Activated naive CD8-positive, alpha-beta T cell treated with anti-CD3 and anti-CD28 coated beads for 36 hours (primary cell): ENCODE data around the gene WDR45B. TPM values are rescaled to one million over a fixed set of nuclear protein-coding genes. Genes with fewer than 3 reads are reported as not detected.

Experiments
- DNase-seq: peaks from one replicate; pipeline ENCODE4 v3.0.0; 2021
- H3K27ac Mint-ChIP-seq: one replicate; pipeline ENCODE4 v1.8.0; 2022; ENCODE audit warnings: mild to moderate bottlenecking, moderate library complexity, mixed read lengths
- H3K27me3 Mint-ChIP-seq: one replicate; pipeline ENCODE4 v1.8.0; 2022; ENCODE audit warnings: mild to moderate bottlenecking, mixed read lengths
- H3K36me3 Mint-ChIP-seq: one replicate; pipeline ENCODE4 v1.8.0; 2021; ENCODE audit warnings: mild to moderate bottlenecking, mixed read lengths
- H3K4me1 Mint-ChIP-seq: one replicate; pipeline ENCODE4 v1.8.0; 2021; ENCODE audit warnings: mixed read lengths
- H3K4me3 Mint-ChIP-seq: one replicate; pipeline ENCODE4 v1.8.0; 2022; ENCODE audit warnings: mild to moderate bottlenecking, moderate library complexity, mixed read lengths
- H3K9me3 Mint-ChIP-seq: one replicate; pipeline ENCODE4 v1.8.0; 2022; ENCODE audit warnings: mixed read lengths
- total RNA-seq, 2 experiments: library from RNA; stranded (reverse); gene quantifications; one replicate each; pipeline ENCODE4 v1.2.3, GENCODE V29; 2021

WDR45B gene
- total RNA-seq, 2 experiments from 2014 or later: 60.3 to 61.1 TPM

DNA sequence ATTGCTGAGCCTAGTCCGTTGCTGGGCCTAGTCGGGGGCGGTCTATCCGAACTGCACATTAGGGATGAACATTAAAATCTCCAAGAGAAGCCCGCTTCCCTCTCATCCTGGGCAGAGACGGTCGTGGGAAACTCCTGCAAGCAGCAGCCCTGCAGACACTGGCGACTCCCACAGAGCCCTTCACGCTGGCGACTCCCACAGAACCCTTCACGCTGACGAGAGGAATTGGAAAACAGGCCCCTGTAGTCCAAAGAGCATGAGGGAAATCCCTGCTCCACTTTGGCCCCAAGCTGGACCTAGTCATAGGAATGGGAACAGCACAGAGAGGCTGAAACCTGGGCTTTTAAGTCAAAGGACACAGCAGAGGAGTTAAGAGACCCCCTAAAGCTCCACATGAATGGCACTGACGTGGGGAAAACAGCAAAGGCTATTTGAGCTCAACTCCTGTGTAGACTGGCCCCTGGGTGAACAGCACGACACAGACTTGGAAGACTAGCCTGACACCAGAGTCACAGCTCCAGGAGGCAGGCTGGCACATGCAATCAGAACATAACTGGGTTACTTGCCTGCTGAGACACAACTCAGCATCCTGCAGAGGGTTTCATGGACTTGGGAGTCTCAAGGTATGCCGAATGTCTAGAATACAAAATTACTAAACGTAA is 42.2 kb downstream of the WDR45B start:
- H3K9me3 Mint-ChIP-seq: no peaks in the 10 kb centered on the region
- no peaks in the 10 kb centered on the region for H3K27me3 Mint-ChIP-seq
- H3K27ac Mint-ChIP-seq: no peak overlapping the region
- H3K4me1 Mint-ChIP-seq: peaks cover 6% of the 10 kb centered on the region
- no peak for DNase-seq
- H3K36me3 Mint-ChIP-seq: peaks cover 25% of the 10 kb centered on the region
- no peak overlapping the region for H3K4me3 Mint-ChIP-seq

DNA sequence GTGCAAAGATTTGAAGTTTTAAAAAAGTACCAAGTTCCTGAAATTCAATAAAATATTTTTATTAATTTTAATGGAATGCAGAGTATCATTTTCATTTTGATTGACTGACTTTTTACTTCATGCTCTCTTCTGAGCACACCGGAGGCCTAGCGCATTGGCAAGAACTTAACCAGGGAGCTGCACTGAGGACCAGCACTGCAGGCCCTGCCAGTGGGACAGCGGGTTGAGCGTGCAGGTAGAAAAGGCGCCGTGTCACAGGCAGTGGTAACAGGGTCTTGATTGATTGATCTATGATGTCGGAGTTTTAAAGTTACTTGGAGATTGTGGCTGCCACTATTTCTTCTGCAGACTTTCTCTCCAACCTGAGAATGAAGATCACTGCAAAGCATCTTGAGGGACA is 43.7 kb downstream of the WDR45B start:
- no peak for DNase-seq
- peaks cover 20% of the 10 kb centered on the region for H3K36me3 Mint-ChIP-seq
- H3K27ac Mint-ChIP-seq: no peak overlapping the region
- no peaks in the 10 kb centered on the region for H3K9me3 Mint-ChIP-seq
- H3K27me3 Mint-ChIP-seq: no peaks in the 10 kb centered on the region
- peaks cover 6% of the 10 kb centered on the region for H3K4me1 Mint-ChIP-seq
- no peak overlapping the region for H3K4me3 Mint-ChIP-seq

DNA sequence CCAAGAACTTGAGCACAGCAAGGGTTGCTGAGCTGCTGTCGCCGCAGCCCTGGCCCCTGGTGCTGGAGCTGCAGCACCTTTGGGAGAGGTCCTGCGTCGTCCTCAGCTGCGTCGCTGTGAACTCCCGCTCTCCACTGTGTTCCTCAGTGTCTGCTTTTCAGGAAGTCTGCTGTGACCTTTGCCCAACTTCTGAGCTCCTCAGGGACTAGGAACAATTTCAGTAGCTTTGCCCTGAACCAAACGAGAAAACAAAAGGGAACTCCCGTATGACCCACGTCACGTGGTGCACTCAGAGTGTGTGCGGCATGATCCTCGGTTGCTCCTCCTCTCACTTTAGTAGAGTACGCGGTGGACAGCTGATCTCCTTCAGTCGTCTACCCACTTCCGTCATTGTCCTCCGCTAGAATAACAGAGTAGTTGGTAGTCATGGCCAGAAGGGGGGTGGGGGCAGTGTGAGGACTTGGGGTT is 44.2 kb downstream of the WDR45B start:
- Mint-ChIP-seq H3K36me3 (peaks cover 20% of the 10 kb centered on the region), H3K27me3 (no peaks in the 10 kb centered on the region), H3K4me1 (peaks cover 6% of the 10 kb centered on the region), H3K27ac (peak overlapping the region; percentile 28), H3K4me3 (no peak overlapping the region), H3K9me3 (no peaks in the 10 kb centered on the region)
- DNase-seq: no peak

DNA sequence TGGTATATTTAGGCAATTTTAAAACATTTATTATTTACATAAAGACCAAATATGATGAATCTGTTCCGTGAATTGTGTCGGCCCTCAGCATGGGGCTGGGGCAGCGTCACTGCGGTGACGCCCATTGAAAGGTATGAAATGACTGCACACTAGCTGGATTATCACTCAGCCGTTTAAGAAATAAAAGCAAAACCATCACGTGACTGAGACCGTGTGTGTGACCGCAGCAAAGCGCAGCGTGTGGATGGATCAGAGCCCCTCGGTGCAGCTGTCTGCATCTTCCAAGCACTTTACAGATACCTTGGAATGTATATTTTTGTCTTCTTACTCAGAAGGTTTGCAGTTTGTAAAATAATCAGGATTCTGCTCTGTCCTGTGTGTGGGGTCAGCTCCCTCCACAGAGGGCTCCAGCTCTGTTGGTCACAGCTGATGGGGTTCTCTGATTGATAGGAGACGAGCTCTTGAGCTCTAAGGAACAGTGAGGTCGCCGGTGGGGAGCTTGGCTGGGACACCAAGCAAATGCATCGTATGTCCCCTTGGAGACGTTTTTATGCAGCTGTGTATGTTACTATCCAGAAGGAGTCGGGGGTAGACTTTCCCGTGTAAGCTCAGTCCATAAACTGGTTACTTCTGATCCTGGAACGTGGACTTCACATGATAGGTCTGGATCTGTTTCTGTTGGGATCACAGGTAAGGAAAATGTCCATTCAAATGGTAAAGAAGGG is 45.1 kb downstream of the WDR45B start:
- H3K4me3 Mint-ChIP-seq: no peak overlapping the region
- no peak for DNase-seq
- peaks cover 19% of the 10 kb centered on the region for H3K36me3 Mint-ChIP-seq
- peaks cover 6% of the 10 kb centered on the region for H3K4me1 Mint-ChIP-seq
- H3K27ac Mint-ChIP-seq: peak overlapping the region; percentile 45
- H3K27me3 Mint-ChIP-seq: no peaks in the 10 kb centered on the region
- H3K9me3 Mint-ChIP-seq: no peaks in the 10 kb centered on the region

DNA sequence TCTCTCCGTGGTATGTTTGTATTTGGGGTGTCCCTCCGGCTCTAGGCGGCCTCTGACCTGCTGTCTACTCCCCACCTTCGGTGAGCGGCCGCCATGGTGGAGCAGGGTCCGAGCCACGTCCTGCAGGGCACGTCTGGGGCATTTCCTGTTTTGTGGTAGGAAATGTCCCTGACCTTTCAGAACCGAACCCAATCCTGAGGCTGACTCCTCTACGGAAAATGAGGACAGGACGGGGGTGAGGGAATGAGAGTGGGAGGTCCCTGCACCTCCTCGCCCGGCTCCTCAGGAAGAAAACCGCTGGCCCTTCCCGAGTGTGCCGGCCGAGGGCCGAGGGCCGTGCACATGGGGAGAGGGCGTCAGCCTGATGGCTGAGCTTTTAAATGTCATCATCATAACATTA is 45.8 kb downstream of the WDR45B start:
- Mint-ChIP-seq H3K27ac (no peak overlapping the region), H3K27me3 (no peaks in the 10 kb centered on the region), H3K9me3 (no peaks in the 10 kb centered on the region), H3K36me3 (peaks cover 20% of the 10 kb centered on the region), H3K4me1 (peaks cover 6% of the 10 kb centered on the region), H3K4me3 (no peak overlapping the region)
- DNase-seq: no peak

DNA sequence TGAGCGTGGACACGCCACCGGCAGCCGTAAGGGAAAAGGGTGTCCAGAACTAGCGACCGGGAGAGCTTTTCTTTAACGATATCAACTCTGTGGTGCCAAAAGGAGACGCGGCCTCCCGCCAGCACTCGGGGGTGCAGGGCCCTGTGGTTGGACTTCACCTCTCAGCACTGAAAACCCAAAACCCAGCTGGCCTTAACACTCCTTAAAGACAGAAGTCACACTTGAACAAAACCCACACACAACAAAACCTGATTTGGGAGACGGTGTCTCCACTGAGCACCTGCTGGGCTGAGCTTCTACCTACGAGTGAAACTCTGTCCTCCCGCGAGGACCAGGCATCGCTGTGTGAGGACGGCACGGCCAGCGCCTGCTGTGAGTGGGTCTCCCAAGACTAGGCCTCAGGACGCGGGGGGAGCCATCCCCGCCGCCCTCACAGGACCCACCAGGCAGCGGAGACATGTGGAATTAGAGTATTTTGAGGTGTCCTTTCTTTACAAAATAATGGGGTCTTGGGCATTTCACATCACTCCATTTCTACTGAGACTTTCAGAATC is 46.7 kb downstream of the WDR45B start:
- Mint-ChIP-seq H3K36me3 (peaks cover 21% of the 10 kb centered on the region), H3K27me3 (no peaks in the 10 kb centered on the region), H3K4me3 (no peak overlapping the region), H3K4me1 (peaks cover 6% of the 10 kb centered on the region), H3K9me3 (no peaks in the 10 kb centered on the region), H3K27ac (peak overlapping the region; percentile 20)
- no peak for DNase-seq

DNA sequence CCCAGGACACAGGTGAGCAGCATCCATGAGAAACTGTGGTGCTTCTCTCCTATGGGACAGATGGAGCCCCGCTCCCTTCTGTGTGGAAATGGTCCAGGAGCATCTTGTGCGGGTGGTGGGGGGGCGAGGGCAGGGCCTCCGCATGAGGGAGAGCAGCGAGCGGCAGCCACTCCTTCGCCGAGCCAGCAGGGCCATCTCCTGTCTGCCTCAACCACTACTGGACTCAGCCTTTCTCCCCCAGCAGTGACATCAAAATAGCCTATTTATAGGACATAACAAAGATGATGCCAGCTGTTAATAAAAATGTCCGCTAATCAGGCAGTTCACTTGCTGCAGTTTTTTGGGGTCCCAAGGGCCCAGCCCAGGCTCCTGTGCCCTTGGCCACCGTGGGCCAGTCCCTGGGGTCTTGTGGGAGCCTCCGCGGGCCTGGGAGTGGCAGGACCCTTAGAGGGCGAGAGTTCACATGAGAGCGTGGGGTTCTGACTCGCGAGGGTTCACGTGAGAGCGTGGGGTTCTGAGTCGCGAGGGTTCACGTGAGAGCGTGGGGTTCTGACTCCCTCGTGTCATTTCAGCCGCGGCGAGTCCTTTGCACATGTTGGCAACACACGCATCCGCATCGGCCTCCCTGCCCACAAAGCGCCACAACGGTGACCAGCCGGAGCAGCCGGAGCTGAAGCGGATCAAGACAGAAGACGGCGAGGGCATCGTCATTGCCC is 47.4 kb downstream of the WDR45B start:
- H3K36me3 Mint-ChIP-seq: peaks cover 18% of the 10 kb centered on the region
- H3K9me3 Mint-ChIP-seq: no peaks in the 10 kb centered on the region
- H3K4me1 Mint-ChIP-seq: peaks cover 6% of the 10 kb centered on the region
- no peak overlapping the region for H3K4me3 Mint-ChIP-seq
- DNase-seq: no peak
- H3K27ac Mint-ChIP-seq: peak overlapping the region; percentile 20
- H3K27me3 Mint-ChIP-seq: no peaks in the 10 kb centered on the region

DNA sequence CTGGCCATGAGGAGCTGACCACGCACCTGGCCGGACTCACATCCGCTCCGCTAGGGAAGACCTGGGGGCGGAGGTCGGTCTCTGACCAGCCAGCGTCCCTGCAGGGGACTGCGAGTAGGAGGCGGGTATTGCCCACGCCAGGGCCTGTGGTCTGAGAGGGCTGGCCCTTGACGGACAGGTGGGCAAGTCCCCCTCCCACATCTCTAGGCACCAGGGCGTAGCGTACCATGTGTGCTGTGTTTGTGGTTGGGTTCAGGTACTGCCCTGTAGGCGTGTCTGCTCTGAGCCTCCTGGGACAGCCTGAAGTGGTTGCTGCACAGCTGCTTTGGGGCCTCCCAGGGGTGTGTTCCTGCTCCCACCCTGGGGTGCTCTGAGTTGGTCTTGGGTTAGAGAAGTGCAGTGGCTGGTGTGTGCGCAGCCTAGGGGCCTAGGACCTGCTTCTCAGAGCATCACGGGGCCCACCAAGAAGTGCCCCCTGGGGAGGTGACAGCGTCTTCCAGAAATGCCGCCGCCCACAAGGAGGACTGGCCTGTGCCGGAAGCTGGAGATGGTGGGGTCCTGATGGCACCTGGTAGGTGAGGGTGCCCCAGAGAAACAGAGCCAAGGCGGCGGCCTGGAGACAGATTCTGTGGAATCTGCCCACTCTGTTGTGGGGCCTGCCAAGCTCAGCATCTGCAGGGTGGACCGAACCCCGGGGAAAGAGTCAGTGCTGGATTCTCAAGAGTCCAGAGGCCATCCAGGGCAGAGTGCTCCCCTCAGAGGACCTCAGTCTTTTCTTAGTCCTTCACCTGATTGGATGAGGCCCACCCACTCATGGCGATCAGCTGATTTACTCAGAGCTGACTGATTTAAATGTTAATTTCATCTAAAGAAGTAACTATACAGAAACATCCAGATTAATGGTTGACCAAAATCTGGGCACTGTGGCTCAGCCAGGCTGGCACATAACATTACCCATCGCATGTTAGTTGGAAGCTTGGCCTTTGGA is 48.3 kb downstream of the WDR45B start:
- Mint-ChIP-seq H3K4me3 (no peak overlapping the region), H3K27ac (no peak overlapping the region), H3K9me3 (no peaks in the 10 kb centered on the region), H3K27me3 (no peaks in the 10 kb centered on the region), H3K36me3 (peaks cover 15% of the 10 kb centered on the region), H3K4me1 (peaks cover 6% of the 10 kb centered on the region)
- DNase-seq: no peak

DNA sequence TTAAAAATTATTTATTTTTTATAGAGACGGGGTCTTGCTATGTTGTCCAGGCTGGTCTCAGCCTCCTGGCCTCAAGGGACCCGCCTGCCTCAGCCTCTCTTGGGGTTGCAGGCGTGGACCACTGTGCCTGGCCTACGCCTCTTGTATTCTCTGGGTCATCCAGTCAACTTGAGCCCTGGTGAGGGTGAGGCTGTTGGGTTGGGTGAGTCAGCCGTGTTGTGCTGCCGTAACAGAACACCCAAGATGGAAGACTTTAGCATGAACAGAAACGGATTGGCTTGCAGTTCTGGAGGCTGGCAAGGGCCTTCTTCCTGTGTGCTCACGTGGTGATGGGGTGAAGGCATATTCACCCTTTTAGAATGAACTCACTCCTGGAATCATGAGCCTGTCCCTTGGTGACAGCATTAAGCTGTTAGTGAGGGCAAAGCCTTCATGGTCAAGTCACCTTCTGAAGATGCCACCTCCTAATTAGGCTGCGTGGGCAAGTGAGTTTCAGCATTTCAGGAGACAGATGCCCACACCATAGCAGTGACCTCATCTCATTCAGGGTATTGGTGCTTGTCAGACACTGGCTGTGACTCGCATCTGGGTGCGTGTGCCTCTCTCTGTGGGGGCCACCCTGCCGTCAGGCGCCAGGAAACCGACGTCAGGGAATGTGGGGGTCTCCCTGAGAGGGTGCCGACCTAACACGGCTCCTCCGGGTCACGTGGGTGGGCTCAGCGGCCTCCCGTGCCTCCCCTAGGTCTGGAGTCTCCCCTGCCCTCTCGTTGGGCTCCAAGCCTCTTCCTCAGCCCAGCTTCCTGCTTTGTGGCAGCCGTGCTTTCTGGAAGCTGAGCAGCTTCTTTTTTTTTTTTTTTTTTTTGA is 49.8 kb downstream of the WDR45B start:
- DNase-seq: no peak
- no peak overlapping the region for H3K4me3 Mint-ChIP-seq
- H3K36me3 Mint-ChIP-seq: peaks cover 17% of the 10 kb centered on the region
- no peaks in the 10 kb centered on the region for H3K27me3 Mint-ChIP-seq
- no peaks in the 10 kb centered on the region for H3K9me3 Mint-ChIP-seq
- no peak overlapping the region for H3K27ac Mint-ChIP-seq
- H3K4me1 Mint-ChIP-seq: peaks cover 8% of the 10 kb centered on the region

DNA sequence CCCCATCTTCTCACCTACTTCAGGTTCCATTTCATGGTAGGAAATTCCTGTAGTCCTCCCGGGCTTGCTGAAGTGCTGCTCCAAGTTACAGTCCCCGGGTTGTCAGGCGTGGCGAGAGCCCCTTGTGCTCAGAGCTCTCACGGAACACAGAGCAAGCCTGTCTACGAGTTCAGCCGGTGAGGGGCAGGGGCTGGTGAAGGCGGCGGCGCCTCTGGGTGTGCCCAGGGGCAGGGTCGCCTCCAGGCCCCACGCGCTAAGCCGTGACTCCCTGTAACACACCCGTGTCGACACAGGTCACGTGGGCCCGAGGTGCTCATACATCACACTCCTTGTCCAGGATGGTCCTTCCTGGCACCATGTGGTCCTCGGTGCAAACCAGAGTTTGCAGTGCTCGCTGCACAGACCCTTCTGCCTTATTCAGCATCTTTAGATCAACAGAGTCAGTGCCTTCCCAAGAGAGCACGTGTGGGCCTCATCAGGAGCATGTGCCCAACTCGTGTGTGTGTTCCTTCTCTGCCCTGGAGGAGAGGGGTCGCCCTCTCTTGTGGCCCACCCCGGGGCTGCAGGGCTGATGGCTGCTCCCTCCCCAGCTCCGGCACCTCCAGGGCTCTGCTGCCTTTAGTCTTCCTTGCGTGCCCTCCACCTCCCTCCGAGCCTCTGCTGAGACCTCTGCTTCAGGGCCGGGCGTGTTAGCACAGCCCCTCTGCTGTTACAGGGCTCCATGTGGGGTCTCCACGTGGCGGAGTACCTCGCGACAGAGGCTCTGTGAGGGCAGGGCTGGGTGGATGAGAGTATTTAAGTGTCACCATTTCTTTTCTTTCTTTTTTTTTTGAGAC is 51.2 kb downstream of the WDR45B start:
- Mint-ChIP-seq H3K4me1 (peaks cover 20% of the 10 kb centered on the region), H3K9me3 (no peaks in the 10 kb centered on the region), H3K36me3 (peaks cover 16% of the 10 kb centered on the region), H3K4me3 (no peak overlapping the region), H3K27ac (peak overlapping the region; percentile 9), H3K27me3 (no peaks in the 10 kb centered on the region)
- DNase-seq: no peak

DNA sequence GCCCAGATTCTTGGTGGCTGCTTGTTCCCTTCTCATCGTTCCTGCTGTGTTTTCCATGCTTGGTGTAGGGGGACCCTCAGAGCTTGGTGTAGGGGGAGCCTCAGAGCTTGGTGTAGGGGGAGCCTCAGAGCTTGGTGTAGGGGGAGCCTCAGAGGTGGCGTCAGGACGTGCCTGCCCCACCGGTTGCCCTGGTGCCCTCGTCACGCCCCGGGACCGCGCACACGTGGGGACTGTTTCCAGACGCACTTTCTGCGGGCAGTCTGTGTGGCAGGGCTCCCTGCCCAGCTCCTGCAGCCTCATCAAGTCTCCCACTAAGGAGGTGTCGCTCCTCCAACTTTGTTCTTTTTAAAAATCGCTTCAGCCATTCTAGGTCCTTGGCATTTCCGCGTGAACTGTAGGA is 51.9 kb downstream of the WDR45B start:
- H3K4me3 Mint-ChIP-seq: no peak overlapping the region
- H3K36me3 Mint-ChIP-seq: peaks cover 16% of the 10 kb centered on the region
- H3K4me1 Mint-ChIP-seq: peaks cover 25% of the 10 kb centered on the region
- H3K9me3 Mint-ChIP-seq: no peaks in the 10 kb centered on the region
- DNase-seq: no peak
- H3K27ac Mint-ChIP-seq: peak overlapping the region; percentile 9
- H3K27me3 Mint-ChIP-seq: no peaks in the 10 kb centered on the region

DNA sequence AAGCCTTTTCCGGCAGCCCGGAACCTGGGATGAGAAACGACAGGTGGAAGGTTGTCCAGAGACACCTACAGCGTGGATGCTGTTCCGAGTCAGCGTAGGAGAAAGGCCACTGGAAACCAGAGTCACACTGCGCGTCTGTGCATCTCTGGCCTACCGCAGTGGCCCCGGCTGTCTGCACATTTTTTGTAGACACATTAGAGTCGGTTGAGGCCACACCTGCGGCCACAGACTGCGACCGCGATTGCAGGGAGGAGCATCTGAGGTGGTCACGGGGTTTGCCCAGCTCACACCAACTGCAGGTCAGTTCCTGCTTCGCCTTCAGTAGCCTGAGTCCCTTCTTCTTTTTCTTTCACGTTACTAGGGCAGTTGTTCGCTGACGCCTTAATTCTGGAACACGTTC is 52.4 kb downstream of the WDR45B start:
- no peaks in the 10 kb centered on the region for H3K9me3 Mint-ChIP-seq
- H3K36me3 Mint-ChIP-seq: peaks cover 16% of the 10 kb centered on the region
- DNase-seq: no peak
- H3K27me3 Mint-ChIP-seq: no peaks in the 10 kb centered on the region
- no peak overlapping the region for H3K27ac Mint-ChIP-seq
- no peak overlapping the region for H3K4me3 Mint-ChIP-seq
- peaks cover 25% of the 10 kb centered on the region for H3K4me1 Mint-ChIP-seq

DNA sequence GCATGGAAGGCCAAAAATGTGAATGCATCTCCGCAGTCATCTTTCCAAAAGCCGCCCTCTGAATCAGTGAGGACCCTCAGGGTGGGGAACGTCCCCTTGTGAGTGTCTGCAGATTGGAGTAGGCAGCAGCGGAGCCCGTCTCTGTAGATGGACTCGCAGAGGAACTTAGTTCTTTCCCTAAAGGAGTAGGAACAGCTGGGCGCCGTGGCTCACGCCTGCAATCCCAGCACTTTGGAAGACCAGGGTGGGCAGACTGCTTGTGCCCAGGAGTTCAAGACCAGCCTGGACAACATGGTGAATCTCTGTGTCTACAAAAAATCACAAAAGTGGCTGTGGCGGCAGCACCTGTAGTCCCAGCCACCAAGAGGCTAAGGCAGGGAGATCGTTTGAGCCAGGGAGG is 53.7 kb downstream of the WDR45B start:
- no peak for DNase-seq
- peaks cover 16% of the 10 kb centered on the region for H3K36me3 Mint-ChIP-seq
- H3K4me3 Mint-ChIP-seq: peak overlapping the region; percentile 18
- peak overlapping the region; percentile 42 for H3K27ac Mint-ChIP-seq
- peaks cover 28% of the 10 kb centered on the region for H3K4me1 Mint-ChIP-seq
- H3K9me3 Mint-ChIP-seq: no peaks in the 10 kb centered on the region
- no peaks in the 10 kb centered on the region for H3K27me3 Mint-ChIP-seq
